GM21825 (cell line): ENCODE data around the gene TSSC4.
"Not testable (repeated sequence)": the region's sequence is repeated elsewhere in the genome, so short reads cannot be mapped to it uniquely, and the experiment has no call there.

Experiments used
- ATAC-seq: cut with Tn5 transposase; IDR thresholded peaks from one replicate; pipeline ENCODE4 v1.9.1; 2021; ENCODE audit warnings: mild to moderate bottlenecking, moderate library complexity; ENCODE audit not compliant: unreplicated experiment

TSSC4 gene

GRCh38 chr11:2400069-2400761 is at the start of gene TSSC4:
Gene TSSC4 (plus strand): TSS chr11:2400750. CDS start chr11:2402634, 1,884 bp downstream.
- peak; percentile 77 for ATAC-seq

- no peak for ATAC-seq
These were observed 48.8 kb upstream of the TSSC4 start for GRCh38 chr11:2351701-2352100.

GRCh38 chr11:2352420-2352819 is 48.1 kb upstream of the TSSC4 start:
- no peak for ATAC-seq

GRCh38 chr11:2355000-2355644 is 45.4 kb upstream of the TSSC4 start:
- ATAC-seq, result no peak

- no peak for ATAC-seq
These were observed 43.3 kb upstream of the TSSC4 start for GRCh38 chr11:2357246-2357645.

GRCh38 chr11:2357651-2358050 is 42.9 kb upstream of the TSSC4 start:
- not testable (repeated sequence) for ATAC-seq

- ATAC-seq, result no peak
These were observed 41.7 kb upstream of the TSSC4 start for GRCh38 chr11:2358754-2359442.

GRCh38 chr11:2359557-2359956 is 41.0 kb upstream of the TSSC4 start:
- ATAC-seq, result no peak

GRCh38 chr11:2360081-2360642 is 40.4 kb upstream of the TSSC4 start:
- no peak for ATAC-seq

- no peak for ATAC-seq
These were observed 39.0 kb upstream of the TSSC4 start for GRCh38 chr11:2361565-2361964.

- no peak for ATAC-seq
These were observed 38.1 kb upstream of the TSSC4 start for GRCh38 chr11:2362414-2362813.

- no peak for ATAC-seq
These were observed 37.4 kb upstream of the TSSC4 start for GRCh38 chr11:2363130-2363529.

- no peak for ATAC-seq
These were observed 36.8 kb upstream of the TSSC4 start for GRCh38 chr11:2363577-2364370.

GRCh38 chr11:2364386-2364785 is 36.2 kb upstream of the TSSC4 start:
- ATAC-seq, result not testable (repeated sequence)

GRCh38 chr11:2365571-2366210 is 34.9 kb upstream of the TSSC4 start:
- ATAC-seq, result no peak

GRCh38 chr11:2366276-2366675 is 34.3 kb upstream of the TSSC4 start:
- no peak for ATAC-seq

- ATAC-seq, result no peak
These were observed 33.8 kb upstream of the TSSC4 start for GRCh38 chr11:2366733-2367132.

GRCh38 chr11:2367266-2368160 is 33.0 kb upstream of the TSSC4 start:
- no peak for ATAC-seq

GRCh38 chr11:2368178-2368850 is 32.2 kb upstream of the TSSC4 start:
- ATAC-seq, result no peak
